SK-N-SH treated with all-trans-retinoic acid at 6 μM for 48 hours (cell line): Measurements from ENCODE around the gene RSAD2.
"Not testable (repeated sequence)": the region's sequence is repeated elsewhere in the genome, so short reads cannot be mapped to it uniquely, and the experiment has no call there.

Experiments used
- ATAC-seq: fragments of 200-7000 bp; cut with Tn5 transposase; 3 replicates; pipeline ENCODE4 v1.9.1; 2020; ENCODE audit warnings: mild to moderate bottlenecking, moderate library complexity
- ARNTL ChIP-seq: fragments of 450-650 bp; formaldehyde crosslinking; IDR thresholded peaks from 2 replicates; pipeline ENCODE4 v1.5.0; 2020; ENCODE audit warnings: low read depth, mild to moderate bottlenecking, moderate library complexity, borderline replicate concordance
- BACH2 ChIP-seq: fragments of 250-450 bp; sonication (Bioruptor Pico); IDR thresholded peaks from 2 replicates; pipeline ENCODE4 v1.9.0; 2021; ENCODE audit warnings: mild to moderate bottlenecking, borderline replicate concordance
- CSDC2 ChIP-seq: fragments of 250-450 bp; sonication (Bioruptor Pico); IDR thresholded peaks from 2 replicates; pipeline ENCODE4 v1.5.0; 2020; ENCODE audit warnings: mild to moderate bottlenecking, moderate library complexity
- ESRRG ChIP-seq: fragments of 250-450 bp; sonication (Bioruptor Pico); IDR thresholded peaks from 2 replicates; pipeline ENCODE4 v1.6.1; 2021; ENCODE audit warnings: mild to moderate bottlenecking
- GLIS3 ChIP-seq: fragments of 250-450 bp; sonication (Bioruptor Pico); IDR thresholded peaks from 2 replicates; pipeline ENCODE4 v1.5.0; 2020; ENCODE audit warnings: mild to moderate bottlenecking, moderate library complexity
- ISL1 ChIP-seq: fragments of 250-450 bp; sonication (Bioruptor Pico); IDR thresholded peaks from 2 replicates; pipeline ENCODE4 v2.1.2; 2022; ENCODE audit warnings: mild to moderate bottlenecking, moderate library complexity
- OSR1 ChIP-seq: fragments of 250-450 bp; sonication (Bioruptor Pico); IDR thresholded peaks from 2 replicates; pipeline ENCODE4 v1.8.0; 2022; ENCODE audit warnings: moderate library complexity, mild to moderate bottlenecking, inconsistent platforms
- PATZ1 ChIP-seq: fragments of 250-450 bp; sonication (Bioruptor Pico); IDR thresholded peaks from 2 replicates; pipeline ENCODE4 v1.8.0; 2020; ENCODE audit warnings: mild to moderate bottlenecking, moderate library complexity, borderline replicate concordance
- PPARA ChIP-seq: fragments of 250-450 bp; sonication (Bioruptor Pico); IDR thresholded peaks from 2 replicates; pipeline ENCODE4 v1.5.0; 2020; ENCODE audit warnings: mild to moderate bottlenecking, borderline replicate concordance
- RARB ChIP-seq: fragments of 250-450 bp; sonication (Bioruptor Pico); IDR thresholded peaks from 2 replicates; pipeline ENCODE4 v1.8.0; 2021; ENCODE audit warnings: mild to moderate bottlenecking, moderate library complexity
- SNAI2 ChIP-seq: fragments of 250-450 bp; sonication (Bioruptor Pico); IDR thresholded peaks from 2 replicates; pipeline ENCODE4 v1.5.0; 2020; ENCODE audit warnings: mild to moderate bottlenecking, moderate library complexity
- TCF4 ChIP-seq: fragments of 250-450 bp; sonication (Bioruptor Pico); IDR thresholded peaks from 2 replicates; pipeline ENCODE4 v1.8.0; 2021; ENCODE audit warnings: mild to moderate bottlenecking, moderate library complexity, borderline replicate concordance
- TOX ChIP-seq: fragments of 250-450 bp; sonication (Bioruptor Pico); IDR thresholded peaks from 2 replicates; pipeline ENCODE4 v1.8.0; 2021; ENCODE audit warnings: mild to moderate bottlenecking, moderate library complexity, borderline replicate concordance
- ZC3H10 ChIP-seq: fragments of 250-450 bp; sonication (Bioruptor Pico); IDR thresholded peaks from 2 replicates; pipeline ENCODE4 v1.5.1; 2021; ENCODE audit warnings: mild to moderate bottlenecking, moderate library complexity
- ZFP3 ChIP-seq: fragments of 250-450 bp; sonication (Bioruptor Pico); IDR thresholded peaks from 2 replicates; pipeline ENCODE4 v1.5.0; 2020; ENCODE audit warnings: mild to moderate bottlenecking, moderate library complexity
- ZFP30 ChIP-seq: fragments of 450-650 bp; formaldehyde crosslinking; IDR thresholded peaks from 2 replicates; pipeline ENCODE4 v1.5.0; 2022; ENCODE audit warnings: mild to moderate bottlenecking, moderate library complexity
- ZNF565 ChIP-seq: fragments of 450-650 bp; formaldehyde crosslinking; conservative IDR thresholded peaks from 2 replicates; pipeline ENCODE4 v1.5.0; 2020; ENCODE audit warnings: low read depth, mild to moderate bottlenecking, moderate library complexity
- ZNF70 ChIP-seq: fragments of 450-650 bp; formaldehyde crosslinking; IDR thresholded peaks from 2 replicates; pipeline ENCODE4 v1.5.0; 2020; ENCODE audit warnings: mild to moderate bottlenecking, moderate library complexity
- ZNF8 ChIP-seq: fragments of 450-650 bp; formaldehyde crosslinking; IDR thresholded peaks from 2 replicates; pipeline ENCODE4 v1.5.0; 2020; ENCODE audit warnings: mild to moderate bottlenecking, moderate library complexity
- TF ChIP-seq, protein P1 (sequence below): fragments of 250-450 bp; sonication (Bioruptor Pico); IDR thresholded peaks from 2 replicates; pipeline ENCODE4 v1.5.0; 2020; ENCODE audit warnings: mild to moderate bottlenecking, moderate library complexity
- TF ChIP-seq, protein P2 (sequence below): fragments of 250-450 bp; sonication (Bioruptor Pico); IDR thresholded peaks from 2 replicates; pipeline ENCODE4 v1.5.1; 2020; ENCODE audit warnings: low read depth, mild to moderate bottlenecking, moderate library complexity
- TF ChIP-seq, protein P3 (sequence below): fragments of 250-450 bp; sonication (Bioruptor Pico); IDR thresholded peaks from 2 replicates; pipeline ENCODE4 v1.5.1; 2021; ENCODE audit warnings: mild to moderate bottlenecking, moderate library complexity

RSAD2 gene

GRCh38 chr2:6852195-6852594 is 25.4 kb upstream of the RSAD2 start:
- no peak for ATAC-seq
- TF ChIP-seq ZC3H10 (CRISPR knock-in tag) (no peak), PATZ1 (CRISPR knock-in tag) (no peak), ZNF70 (CRISPR knock-in tag) (no peak), ZFP30 (CRISPR knock-in tag) (no peak)
- TF ChIP-seq, protein P1, sequence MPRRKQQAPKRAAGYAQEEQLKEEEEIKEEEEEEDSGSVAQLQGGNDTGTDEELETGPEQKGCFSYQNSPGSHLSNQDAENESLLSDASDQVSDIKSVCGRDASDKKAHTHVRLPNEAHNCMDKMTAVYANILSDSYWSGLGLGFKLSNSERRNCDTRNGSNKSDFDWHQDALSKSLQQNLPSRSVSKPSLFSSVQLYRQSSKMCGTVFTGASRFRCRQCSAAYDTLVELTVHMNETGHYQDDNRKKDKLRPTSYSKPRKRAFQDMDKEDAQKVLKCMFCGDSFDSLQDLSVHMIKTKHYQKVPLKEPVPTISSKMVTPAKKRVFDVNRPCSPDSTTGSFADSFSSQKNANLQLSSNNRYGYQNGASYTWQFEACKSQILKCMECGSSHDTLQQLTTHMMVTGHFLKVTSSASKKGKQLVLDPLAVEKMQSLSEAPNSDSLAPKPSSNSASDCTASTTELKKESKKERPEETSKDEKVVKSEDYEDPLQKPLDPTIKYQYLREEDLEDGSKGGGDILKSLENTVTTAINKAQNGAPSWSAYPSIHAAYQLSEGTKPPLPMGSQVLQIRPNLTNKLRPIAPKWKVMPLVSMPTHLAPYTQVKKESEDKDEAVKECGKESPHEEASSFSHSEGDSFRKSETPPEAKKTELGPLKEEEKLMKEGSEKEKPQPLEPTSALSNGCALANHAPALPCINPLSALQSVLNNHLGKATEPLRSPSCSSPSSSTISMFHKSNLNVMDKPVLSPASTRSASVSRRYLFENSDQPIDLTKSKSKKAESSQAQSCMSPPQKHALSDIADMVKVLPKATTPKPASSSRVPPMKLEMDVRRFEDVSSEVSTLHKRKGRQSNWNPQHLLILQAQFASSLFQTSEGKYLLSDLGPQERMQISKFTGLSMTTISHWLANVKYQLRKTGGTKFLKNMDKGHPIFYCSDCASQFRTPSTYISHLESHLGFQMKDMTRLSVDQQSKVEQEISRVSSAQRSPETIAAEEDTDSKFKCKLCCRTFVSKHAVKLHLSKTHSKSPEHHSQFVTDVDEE, result no peak

DNA sequence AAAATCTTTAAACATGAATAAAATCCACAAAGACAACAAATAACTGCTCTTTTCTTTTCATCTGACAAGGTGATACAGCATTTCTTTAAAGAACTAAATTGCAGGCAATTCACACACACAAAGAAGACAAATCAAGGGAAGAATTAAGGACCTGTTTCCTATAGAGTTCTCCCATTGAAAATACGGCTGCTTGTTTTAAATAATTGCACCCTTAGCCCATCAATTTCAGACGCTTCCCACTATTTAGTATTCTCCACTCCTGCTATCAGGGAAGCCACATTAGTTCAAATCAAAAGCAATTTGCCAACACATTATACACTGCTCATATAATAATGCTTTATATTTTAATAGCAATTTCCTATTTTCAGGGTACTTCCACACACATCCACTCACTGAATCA is 23.2 kb upstream of the RSAD2 start:
- no peak for ATAC-seq
- TF ChIP-seq PPARA (no peak), ARNTL (no peak), RARB (CRISPR knock-in tag) (no peak), BACH2 (no peak), TCF4 (CRISPR knock-in tag) (no peak), ZFP3 (CRISPR knock-in tag) (no peak), PATZ1 (CRISPR knock-in tag) (no peak), ZC3H10 (CRISPR knock-in tag) (no peak), OSR1 (CRISPR knock-in tag) (no peak), ZNF565 (CRISPR knock-in tag) (no peak), CSDC2 (CRISPR knock-in tag) (no peak), ZNF8 (no peak), ISL1 (CRISPR knock-in tag) (no peak), ESRRG (CRISPR knock-in tag) (no peak), ZNF70 (CRISPR knock-in tag) (no peak), GLIS3 (no peak), SNAI2 (CRISPR knock-in tag) (no peak), TOX (no peak)
- TF ChIP-seq, protein P2, sequence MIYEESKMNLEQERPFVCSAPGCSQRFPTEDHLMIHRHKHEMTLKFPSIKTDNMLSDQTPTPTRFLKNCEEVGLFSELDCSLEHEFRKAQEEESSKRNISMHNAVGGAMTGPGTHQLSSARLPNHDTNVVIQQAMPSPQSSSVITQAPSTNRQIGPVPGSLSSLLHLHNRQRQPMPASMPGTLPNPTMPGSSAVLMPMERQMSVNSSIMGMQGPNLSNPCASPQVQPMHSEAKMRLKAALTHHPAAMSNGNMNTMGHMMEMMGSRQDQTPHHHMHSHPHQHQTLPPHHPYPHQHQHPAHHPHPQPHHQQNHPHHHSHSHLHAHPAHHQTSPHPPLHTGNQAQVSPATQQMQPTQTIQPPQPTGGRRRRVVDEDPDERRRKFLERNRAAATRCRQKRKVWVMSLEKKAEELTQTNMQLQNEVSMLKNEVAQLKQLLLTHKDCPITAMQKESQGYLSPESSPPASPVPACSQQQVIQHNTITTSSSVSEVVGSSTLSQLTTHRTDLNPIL (CRISPR knock-in tag), result no peak

GRCh38 chr2:6855860-6856547 is 21.6 kb upstream of the RSAD2 start:
- no peak for ATAC-seq

DNA sequence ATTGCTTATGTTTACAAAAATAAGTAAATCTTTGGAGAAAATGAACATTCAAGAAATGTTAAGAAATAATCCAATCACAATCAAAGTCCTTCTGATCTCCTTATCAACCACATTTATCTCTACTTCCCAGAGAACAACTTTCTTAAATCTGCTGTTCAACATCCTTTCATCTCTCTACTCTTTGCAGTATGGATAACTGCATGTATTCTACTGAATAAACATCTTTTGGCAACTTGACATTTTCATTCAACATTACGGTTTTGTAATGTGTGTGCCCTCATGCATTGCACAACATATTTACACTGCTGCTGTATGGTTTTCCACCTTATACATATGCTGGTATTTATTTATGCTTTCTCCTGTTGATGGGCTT is 21.0 kb upstream of the RSAD2 start:
- TF ChIP-seq OSR1 (CRISPR knock-in tag) (no peak), PATZ1 (CRISPR knock-in tag) (no peak), ZNF70 (CRISPR knock-in tag) (no peak), ZC3H10 (CRISPR knock-in tag) (no peak), ESRRG (CRISPR knock-in tag) (no peak), ZNF565 (CRISPR knock-in tag) (no peak), PPARA (no peak), ZNF8 (no peak), SNAI2 (CRISPR knock-in tag) (no peak)
- TF ChIP-seq, protein P3, sequence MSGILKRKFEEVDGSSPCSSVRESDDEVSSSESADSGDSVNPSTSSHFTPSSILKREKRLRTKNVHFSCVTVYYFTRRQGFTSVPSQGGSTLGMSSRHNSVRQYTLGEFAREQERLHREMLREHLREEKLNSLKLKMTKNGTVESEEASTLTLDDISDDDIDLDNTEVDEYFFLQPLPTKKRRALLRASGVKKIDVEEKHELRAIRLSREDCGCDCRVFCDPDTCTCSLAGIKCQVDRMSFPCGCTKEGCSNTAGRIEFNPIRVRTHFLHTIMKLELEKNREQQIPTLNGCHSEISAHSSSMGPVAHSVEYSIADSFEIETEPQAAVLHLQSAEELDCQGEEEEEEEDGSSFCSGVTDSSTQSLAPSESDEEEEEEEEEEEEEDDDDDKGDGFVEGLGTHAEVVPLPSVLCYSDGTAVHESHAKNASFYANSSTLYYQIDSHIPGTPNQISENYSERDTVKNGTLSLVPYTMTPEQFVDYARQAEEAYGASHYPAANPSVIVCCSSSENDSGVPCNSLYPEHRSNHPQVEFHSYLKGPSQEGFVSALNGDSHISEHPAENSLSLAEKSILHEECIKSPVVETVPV (CRISPR knock-in tag), result no peak
- no peak for ATAC-seq

More at GRCh38 chr2:6855860-6856547, 21.6 kb upstream of the RSAD2 start:
- TF ChIP-seq OSR1 (CRISPR knock-in tag) (no peak), TCF4 (CRISPR knock-in tag) (no peak)
- TF ChIP-seq, all 23 proteins: peak for 0

DNA sequence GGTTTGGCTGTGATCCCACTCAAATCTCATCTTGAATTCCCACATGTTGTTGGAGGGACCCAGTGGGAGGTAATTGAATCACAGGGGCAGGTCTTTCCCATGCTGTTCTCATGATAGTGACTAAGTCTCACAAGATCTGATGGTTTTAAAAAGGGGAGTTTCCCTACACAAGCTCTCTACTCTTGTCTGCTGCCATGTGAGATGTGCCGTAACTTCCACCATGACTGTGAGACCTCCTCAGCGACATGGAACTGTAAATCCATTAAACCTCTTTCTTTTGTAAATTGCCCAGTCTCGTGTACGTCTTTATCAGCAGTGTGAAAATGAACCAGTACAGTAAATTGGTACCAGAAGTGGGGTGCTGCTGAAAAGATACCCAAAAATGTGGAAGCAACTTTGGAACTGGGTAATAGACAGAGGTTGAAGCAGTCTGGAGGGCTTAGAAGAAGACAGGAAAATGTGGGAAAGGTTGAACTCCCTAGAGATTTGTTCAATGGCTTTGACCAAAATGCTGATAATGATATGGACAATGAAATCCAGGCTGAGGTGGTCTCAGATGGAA is 19.0 kb upstream of the RSAD2 start:
- not testable (repeated sequence) for ATAC-seq
